ENCODE data around the gene PIGQ. TPM values are rescaled to one million over a fixed set of nuclear protein-coding genes. Genes with fewer than 3 reads are reported as not detected.

Gene PIGQ
- polyA plus RNA-seq, 3 donors: 11.4 to 39.8 (median 12.1) TPM

DNA sequence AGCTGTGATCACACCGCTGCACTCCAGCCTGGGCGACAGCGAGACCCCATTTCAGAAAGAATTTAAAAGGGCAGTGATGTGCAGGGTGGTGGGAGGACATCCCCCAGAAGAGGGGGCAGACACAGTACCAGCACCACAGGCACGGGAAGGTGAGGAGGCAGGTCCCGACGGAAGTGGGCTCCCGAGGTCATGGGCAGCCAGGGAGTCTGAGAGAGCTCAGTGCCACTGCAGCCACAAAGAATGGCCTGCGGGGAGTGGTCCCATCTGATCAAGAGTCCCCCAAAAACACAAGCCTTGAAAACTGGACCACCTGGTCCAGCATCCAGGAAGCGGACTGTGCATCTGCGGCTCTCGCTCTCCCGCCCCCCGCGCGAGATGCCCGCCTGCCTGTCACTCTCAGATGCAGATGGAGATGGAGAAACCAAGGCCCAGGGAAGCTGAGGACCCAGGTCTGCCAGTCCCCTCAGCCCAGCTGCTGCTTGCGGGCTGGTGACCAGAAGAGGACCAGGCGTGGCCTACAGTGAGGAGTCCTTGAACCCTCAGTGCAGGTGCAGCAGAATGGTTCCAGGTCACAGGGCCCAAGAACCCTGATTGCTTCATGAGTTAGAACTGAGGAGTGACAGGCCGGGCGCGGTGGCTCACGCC is 46.5 kb upstream of the PIGQ start:
- no peak overlapping the region for H3K9ac ChIP-seq (ENCODE audit: insufficient read depth, low read length, poor library complexity, severe bottlenecking)
- no peaks in the 10 kb centered on the region for H3K9me3 ChIP-seq (replicated peaks in 1 of 2; ENCODE audit: control insufficient read depth in 1 of 2, insufficient read depth in 1 of 2, low read length in 2 of 2)
- Mint-ChIP-seq H3K4me3 (no peak overlapping the region), H3K9me3 (no peaks in the 10 kb centered on the region), H3K27me3 (ENCODE audit: low read depth in 3 of 3) (peaks cover 0 to 2% (median 1%) of the 10 kb centered on the region in 3 donors), H3K27ac (peak overlapping the region in 1 of 7 donors; percentile 26), H3K4me1 (peaks cover 18% of the 10 kb centered on the region), H3K36me3 (no peaks in the 10 kb centered on the region)
- DNase-seq: no peak
- no peak overlapping the region for H3K4me2 ChIP-seq (replicated peaks; ENCODE audit: extremely low read depth, low read length, poor library complexity, severe bottlenecking)
- H2AFZ ChIP-seq (ENCODE audit: insufficient read depth, low read depth, low read length, poor library complexity, severe bottlenecking): no peak overlapping the region
- H3K27ac ChIP-seq (ENCODE audit: low read depth in 1 of 2, low read length in 2 of 2): no peak overlapping the region
- TF ChIP-seq CTCF (IDR thresholded peaks at IDR 0.05): no peak
- H3K36me3 ChIP-seq (replicated peaks in 1 of 2; ENCODE audit: control insufficient read depth in 1 of 2, insufficient read depth in 2 of 2, low read length in 2 of 2): no peaks in the 10 kb centered on the region
- WGBS (ENCODE audit: insufficient coverage): 95% methylated on average over 22 of the region's 22 CpGs
- no peak overlapping the region for H3K4me3 ChIP-seq (replicated peaks in 1 of 3; ENCODE audit: low read depth in 2 of 3, low read length in 3 of 3)
- peaks cover 12 to 22% of the 10 kb centered on the region in 2 donors for H3K4me1 ChIP-seq (ENCODE audit: control insufficient read depth in 1 of 2, insufficient read depth in 2 of 2, low read length in 2 of 2)
- intact Hi-C loops (cut with micrococcal nuclease): no loop called here
- H4K20me1 ChIP-seq (ENCODE audit: insufficient read depth, low read length): peaks cover 8% of the 10 kb centered on the region
- H3K27me3 ChIP-seq (ENCODE audit: control insufficient read depth in 2 of 2, insufficient read depth in 2 of 2, low read length in 2 of 2): no peaks in the 10 kb centered on the region
- peaks cover 10% of the 10 kb centered on the region for H3K79me2 ChIP-seq (ENCODE audit: insufficient read depth, low read length)

DNA sequence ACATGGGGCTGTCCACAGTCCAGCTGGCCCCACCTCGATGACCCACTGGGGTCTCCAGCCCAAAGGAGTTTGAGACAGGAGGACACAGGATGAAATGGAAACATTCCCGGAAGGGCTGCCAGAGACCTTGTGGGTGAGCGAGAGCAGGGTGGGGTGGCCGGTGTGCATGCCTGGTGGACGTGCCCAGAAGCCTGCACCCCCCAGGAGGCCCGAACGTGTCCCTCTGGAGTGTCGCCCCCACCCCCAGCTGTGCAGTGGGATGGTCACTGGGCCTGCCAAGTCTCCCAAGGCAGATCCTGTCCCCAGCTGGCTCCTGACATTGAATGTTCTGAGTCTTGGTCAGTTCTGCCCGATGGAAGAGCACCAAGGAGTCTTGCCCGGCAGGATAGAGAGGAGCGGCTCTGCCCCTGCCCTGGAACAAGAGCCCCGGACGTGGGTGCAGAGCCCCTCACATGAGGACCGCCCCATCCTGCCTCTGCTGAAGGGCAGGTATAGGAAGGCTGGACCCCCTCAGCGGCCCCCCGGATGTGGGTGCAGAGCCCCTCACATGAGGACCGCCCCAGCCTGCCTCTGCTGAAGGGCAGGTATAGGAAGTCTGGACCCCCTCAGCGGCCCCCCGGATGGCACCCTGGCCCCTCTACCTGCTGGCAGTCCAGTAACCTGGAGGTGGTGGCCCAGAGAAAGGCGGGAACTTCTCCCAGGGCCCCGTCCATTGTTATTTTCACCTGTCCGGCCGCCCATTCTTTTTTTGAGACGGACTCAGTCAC is 45.3 kb upstream of the PIGQ start:
- no peaks in the 10 kb centered on the region for H3K27me3 ChIP-seq (ENCODE audit: control insufficient read depth in 2 of 2, insufficient read depth in 2 of 2, low read length in 2 of 2)
- no peak overlapping the region for H3K4me3 ChIP-seq (replicated peaks in 1 of 3; ENCODE audit: low read depth in 2 of 3, low read length in 3 of 3)
- H3K36me3 Mint-ChIP-seq: peaks cover 0 to under 1% of the 10 kb centered on the region in 2 donors
- H3K27ac ChIP-seq (ENCODE audit: low read depth in 1 of 2, low read length in 2 of 2): no peak overlapping the region
- H3K27ac Mint-ChIP-seq: no peak overlapping the region
- no peaks in the 10 kb centered on the region for H3K9me3 Mint-ChIP-seq
- no peak for TF ChIP-seq CTCF (IDR thresholded peaks at IDR 0.05)
- H3K9ac ChIP-seq (ENCODE audit: insufficient read depth, low read length, poor library complexity, severe bottlenecking): no peak overlapping the region
- peaks cover 23% of the 10 kb centered on the region for H3K79me2 ChIP-seq (ENCODE audit: insufficient read depth, low read length)
- H3K4me1 Mint-ChIP-seq: peaks cover 29% of the 10 kb centered on the region
- no peaks in the 10 kb centered on the region for H3K36me3 ChIP-seq (replicated peaks in 1 of 2; ENCODE audit: control insufficient read depth in 1 of 2, insufficient read depth in 2 of 2, low read length in 2 of 2)
- H2AFZ ChIP-seq (ENCODE audit: insufficient read depth, low read depth, low read length, poor library complexity, severe bottlenecking): no peak overlapping the region
- no peak overlapping the region for H3K4me3 Mint-ChIP-seq
- H3K27me3 Mint-ChIP-seq (ENCODE audit: low read depth in 3 of 3): peaks cover 0 to 2% (median 1%) of the 10 kb centered on the region in 3 donors
- WGBS (ENCODE audit: insufficient coverage): 89% methylated on average over 15 of the region's 24 CpGs
- intact Hi-C loops (cut with micrococcal nuclease): loop anchor here (5.0 kb wide), 3 partner anchors 113 to 127 kb away; partner anchors contain the start of genes METTL26 (in 2 of the 2), DECR2 (in 1 of the 2) and NME4 (in 1 of the 2)
- H3K4me2 ChIP-seq (replicated peaks; ENCODE audit: extremely low read depth, low read length, poor library complexity, severe bottlenecking): no peak overlapping the region
- H4K20me1 ChIP-seq (ENCODE audit: insufficient read depth, low read length): peaks cover 20% of the 10 kb centered on the region
- DNase-seq: no peak
- no peaks in the 10 kb centered on the region for H3K9me3 ChIP-seq (replicated peaks in 1 of 2; ENCODE audit: control insufficient read depth in 1 of 2, insufficient read depth in 1 of 2, low read length in 2 of 2)
- peaks cover 24 to 34% of the 10 kb centered on the region in 2 donors for H3K4me1 ChIP-seq (ENCODE audit: control insufficient read depth in 1 of 2, insufficient read depth in 2 of 2, low read length in 2 of 2)

Data from CD14-positive monocyte (primary cell).